Measurements from ENCODE around the gene KLF13. TPM values are rescaled to one million over a fixed set of nuclear protein-coding genes. Genes with fewer than 3 reads are reported as not detected.

Gene KLF13
- polyA plus RNA-seq, 1 experiment = 11.5 TPM

GRCh38 chr15:31306426-31307269 is 20.0 kb upstream of the KLF13 start:
- no peak for DNase-seq (ENCODE audit: low read depth)
- Histone ChIP-seq H3K4me3 (ENCODE audit: low read depth, low read length) (no peak overlapping the region), H3K36me3 (ENCODE audit: control insufficient read depth, insufficient read depth, low read length) (no peaks in the 10 kb centered on the region), H3K27me3 (ENCODE audit: control insufficient read depth, insufficient read depth, low read length) (peaks cover 7% of the 10 kb centered on the region; the same call in 1 of the 2 replicates)
- POLR2A ChIA-PET = no interaction called here
- TF ChIP-seq CTCF (IDR thresholded peaks at IDR 0.05; ENCODE audit: insufficient read depth, low read depth, low read length) = no peak
- CTCF ChIA-PET = interaction anchor here (0.7 kb wide), 1 partner anchor 9 kb away, joined by 3 read pairs; no protein-coding TSS in a partner anchor

- Histone ChIP-seq H3K27me3 (ENCODE audit: control insufficient read depth, insufficient read depth, low read length) (peaks cover 7% of the 10 kb centered on the region; the same call in 1 of the 2 replicates), H3K36me3 (ENCODE audit: control insufficient read depth, insufficient read depth, low read length) (no peaks in the 10 kb centered on the region), H3K4me3 (ENCODE audit: low read depth, low read length) (no peak overlapping the region)
- TF ChIP-seq CTCF (IDR thresholded peaks at IDR 0.05; ENCODE audit: insufficient read depth, low read depth, low read length) = no peak
- DNase-seq (ENCODE audit: low read depth) = no peak
- POLR2A ChIA-PET = no interaction called here
- CTCF ChIA-PET = interaction anchor here (0.7 to 1.1 kb wide), 2 partner anchors 8 to 16 kb away, joined by 3 read pairs; no protein-coding TSS in a partner anchor
Observed at GRCh38 chr15:31307270-31308184, 19.1 kb upstream of the KLF13 start.

- ChIA-PET CTCF (interaction anchor here (1.1 to 1.4 kb wide), 2 partner anchors 16 to 53 kb away, joined by 3 read pairs; no protein-coding TSS in a partner anchor), POLR2A (no interaction called here)
- TF ChIP-seq CTCF (IDR thresholded peaks at IDR 0.05; ENCODE audit: insufficient read depth, low read depth, low read length) = no peak
- Histone ChIP-seq H3K36me3 (ENCODE audit: control insufficient read depth, insufficient read depth, low read length) (no peaks in the 10 kb centered on the region), H3K27me3 (ENCODE audit: control insufficient read depth, insufficient read depth, low read length) (peaks cover 7% of the 10 kb centered on the region; the same call in 1 of the 2 replicates), H3K4me3 (ENCODE audit: low read depth, low read length) (no peak overlapping the region)
- DNase-seq (ENCODE audit: low read depth) = no peak
Observed at GRCh38 chr15:31308185-31308639, 18.4 kb upstream of the KLF13 start.

- Histone ChIP-seq H3K27me3 (ENCODE audit: control insufficient read depth, insufficient read depth, low read length) (peaks cover 7% of the 10 kb centered on the region; the same call in 1 of the 2 replicates), H3K36me3 (ENCODE audit: control insufficient read depth, insufficient read depth, low read length) (no peaks in the 10 kb centered on the region), H3K4me3 (ENCODE audit: low read depth, low read length) (no peak overlapping the region)
- no peak for TF ChIP-seq CTCF (IDR thresholded peaks at IDR 0.05; ENCODE audit: insufficient read depth, low read depth, low read length)
- CTCF ChIA-PET = no interaction called here
- no peak for DNase-seq (ENCODE audit: low read depth)
- POLR2A ChIA-PET = no interaction called here
Observed at GRCh38 chr15:31309893-31310606, 16.6 kb upstream of the KLF13 start.

Data from BJ (cell line).